Esophagus muscularis mucosa (tissue), 3 donors: ENCODE data around the gene INIP.

Experiments
- POLR2AphosphoS5 ChIP-seq, 2 donors: sonication (generic); formaldehyde crosslinking; IDR thresholded peaks; one replicate each; pipeline ENCODE4 v1.6.1; 2017; ENCODE audit warnings: antibody characterized with exemption in 2 of 2
- TF ChIP-seq, protein P1 (sequence below), 3 experiments: fragments of 200-600 bp in 2 of 3; fragments of 450-650 bp in 1 of 3; sonication (generic) in 2 of 3; IDR thresholded peaks; one replicate each; pipeline ENCODE4 v1.5.1; 2017 to 2019; ENCODE audit warnings: antibody characterized with exemption in 3 of 3, mild to moderate bottlenecking in 2 of 3, moderate library complexity in 1 of 3

DNA sequence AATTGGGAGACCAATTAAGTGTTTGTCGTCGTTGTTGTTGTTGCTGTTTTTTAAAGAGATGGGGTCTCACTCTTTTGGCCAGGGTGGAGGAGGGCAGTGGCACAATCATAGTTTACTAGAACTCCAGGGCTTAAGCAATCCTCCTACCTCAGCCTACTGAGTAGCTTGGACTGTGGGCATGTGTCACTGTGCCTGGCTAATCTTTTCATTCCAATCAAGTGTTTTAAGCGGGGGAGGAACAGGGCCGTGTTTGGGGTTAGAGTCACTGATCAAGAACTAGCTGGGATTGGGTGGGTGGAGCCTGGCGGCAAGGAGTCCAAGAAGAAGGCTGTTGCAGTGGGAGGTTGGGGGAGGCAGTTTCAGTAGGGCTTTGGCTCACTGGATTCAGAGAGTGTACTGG lies 46.4 kb upstream of the INIP start:
- TF ChIP-seq, protein P1, sequence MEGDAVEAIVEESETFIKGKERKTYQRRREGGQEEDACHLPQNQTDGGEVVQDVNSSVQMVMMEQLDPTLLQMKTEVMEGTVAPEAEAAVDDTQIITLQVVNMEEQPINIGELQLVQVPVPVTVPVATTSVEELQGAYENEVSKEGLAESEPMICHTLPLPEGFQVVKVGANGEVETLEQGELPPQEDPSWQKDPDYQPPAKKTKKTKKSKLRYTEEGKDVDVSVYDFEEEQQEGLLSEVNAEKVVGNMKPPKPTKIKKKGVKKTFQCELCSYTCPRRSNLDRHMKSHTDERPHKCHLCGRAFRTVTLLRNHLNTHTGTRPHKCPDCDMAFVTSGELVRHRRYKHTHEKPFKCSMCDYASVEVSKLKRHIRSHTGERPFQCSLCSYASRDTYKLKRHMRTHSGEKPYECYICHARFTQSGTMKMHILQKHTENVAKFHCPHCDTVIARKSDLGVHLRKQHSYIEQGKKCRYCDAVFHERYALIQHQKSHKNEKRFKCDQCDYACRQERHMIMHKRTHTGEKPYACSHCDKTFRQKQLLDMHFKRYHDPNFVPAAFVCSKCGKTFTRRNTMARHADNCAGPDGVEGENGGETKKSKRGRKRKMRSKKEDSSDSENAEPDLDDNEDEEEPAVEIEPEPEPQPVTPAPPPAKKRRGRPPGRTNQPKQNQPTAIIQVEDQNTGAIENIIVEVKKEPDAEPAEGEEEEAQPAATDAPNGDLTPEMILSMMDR (IDR thresholded peaks at IDR 0.05): no peak
- no peak for TF ChIP-seq POLR2AphosphoS5 (IDR thresholded peaks at IDR 0.05)
